Activated T-cell treated with anti-CD3 and anti-CD28 coated beads for 4 hours (primary cell): ENCODE results near the gene PDE1A.

Experiments used
- DNase-seq: peaks from one replicate; pipeline ENCODE4 v3.0.0-alpha.2; 2020

Gene PDE1A

GRCh38 chr2:182261860-182262387 is 164.9 kb downstream of the PDE1A start:
- no peak for DNase-seq

GRCh38 chr2:182259629-182260150 is 167.1 kb downstream of the PDE1A start:
- no peak for DNase-seq

- no peak for DNase-seq
These were observed 174.3 kb downstream of the PDE1A start for GRCh38 chr2:182252534-182252933.

GRCh38 chr2:182248898-182249297 is 177.9 kb downstream of the PDE1A start:
- no peak for DNase-seq

- DNase-seq, result no peak
These were observed 178.5 kb downstream of the PDE1A start for GRCh38 chr2:182248362-182248761.

GRCh38 chr2:182247831-182248230 is 179.0 kb downstream of the PDE1A start:
- no peak for DNase-seq

- DNase-seq, result no peak
These were observed 180.9 kb downstream of the PDE1A start for GRCh38 chr2:182245963-182246362.

GRCh38 chr2:182242609-182243008 is 184.2 kb downstream of the PDE1A start:
- no peak for DNase-seq

- DNase-seq, result no peak
These were observed 184.9 kb downstream of the PDE1A start for GRCh38 chr2:182241936-182242335.

- no peak for DNase-seq
These were observed 185.9 kb downstream of the PDE1A start for GRCh38 chr2:182240862-182241371.

GRCh38 chr2:182230561-182230960 is 196.3 kb downstream of the PDE1A start:
- DNase-seq, result no peak

- DNase-seq, result no peak
These were observed 197.5 kb downstream of the PDE1A start for GRCh38 chr2:182229297-182229696.

GRCh38 chr2:182228741-182229140 is 198.1 kb downstream of the PDE1A start:
- DNase-seq, result no peak

GRCh38 chr2:182228073-182228473 is 198.8 kb downstream of the PDE1A start:
- DNase-seq, result no peak

- DNase-seq, result no peak
These were observed 200.0 kb downstream of the PDE1A start for GRCh38 chr2:182226807-182227206.

- no peak for DNase-seq
These were observed 202.2 kb downstream of the PDE1A start for GRCh38 chr2:182224669-182225068.

GRCh38 chr2:182220998-182221397 is 205.8 kb downstream of the PDE1A start:
- no peak for DNase-seq

GRCh38 chr2:182220335-182220734 is 206.5 kb downstream of the PDE1A start:
- DNase-seq, result no peak

- DNase-seq, result no peak
These were observed 216.2 kb downstream of the PDE1A start for GRCh38 chr2:182210669-182211068.

- DNase-seq, result no peak
These were observed 218.4 kb downstream of the PDE1A start for GRCh38 chr2:182208421-182208820.

GRCh38 chr2:182207049-182207746 is 219.6 kb downstream of the PDE1A start:
- DNase-seq, result no peak

- no peak for DNase-seq
These were observed 229.3 kb downstream of the PDE1A start for GRCh38 chr2:182197529-182197928.

- DNase-seq, result no peak
These were observed 233.5 kb downstream of the PDE1A start for GRCh38 chr2:182193291-182193690.

GRCh38 chr2:182191061-182191460 is 235.8 kb downstream of the PDE1A start:
- DNase-seq, result no peak

- no peak for DNase-seq
These were observed 239.7 kb downstream of the PDE1A start for GRCh38 chr2:182187130-182187529.
